Loucy (cell line): Measurements from ENCODE around the gene DLL1.

Source experiments
- H2AFZ ChIP-seq: fragments of 200-600 bp; sonication (generic); 2 replicates; pipeline ENCODE4 v1.6.0; 2016; ENCODE audit warnings: antibody characterized with exemption, mild to moderate bottlenecking, low read length, moderate library complexity
- H3F3A ChIP-seq: fragments of 200-600 bp; 2 replicates; pipeline ENCODE4 v1.6.0; 2016; ENCODE audit warnings: antibody characterized with exemption, low read depth, mild to moderate bottlenecking
- H3K27me3 ChIP-seq: fragments of 200-600 bp; sonication (generic); 2 replicates; pipeline ENCODE4 v1.6.1; 2014; ENCODE audit warnings: low read length, mild to moderate bottlenecking; ENCODE audit not compliant: insufficient read depth, poor library complexity, severe bottlenecking
- H3K36me3 ChIP-seq: fragments of 200-600 bp; sonication (generic); 2 replicates; pipeline ENCODE4 v1.6.1; 2016; ENCODE audit warnings: low read length; ENCODE audit not compliant: insufficient read depth
- H3K4me1 ChIP-seq: fragments of 200-600 bp; sonication (generic); 2 replicates; pipeline ENCODE4 v1.5.1; 2014; ENCODE audit warnings: low read length, mild to moderate bottlenecking; ENCODE audit not compliant: insufficient read depth, poor library complexity, severe bottlenecking
- H3K4me2 ChIP-seq: fragments of 200-600 bp; sonication (generic); 2 replicates; pipeline ENCODE4 v1.6.0; 2014; ENCODE audit warnings: antibody characterized with exemption, low read length, low read depth, mild to moderate bottlenecking; ENCODE audit not compliant: poor library complexity, severe bottlenecking
- H3K4me3 ChIP-seq: fragments of 200-600 bp; sonication (generic); 2 replicates; pipeline ENCODE4 v1.5.1; 2014; ENCODE audit warnings: low read length, mild to moderate bottlenecking, mixed read lengths; ENCODE audit not compliant: poor library complexity, severe bottlenecking
- H3K79me2 ChIP-seq: fragments of 200-600 bp; sonication (generic); 2 replicates; pipeline ENCODE4 v1.6.1; 2014; ENCODE audit warnings: low read length; ENCODE audit not compliant: insufficient read depth
- H3K9ac ChIP-seq: fragments of 200-600 bp; sonication (generic); 2 replicates; pipeline ENCODE4 v1.6.0; 2014; ENCODE audit warnings: mild to moderate bottlenecking, low read depth, low read length, moderate library complexity; ENCODE audit not compliant: poor library complexity, severe bottlenecking
- H3K9me2 ChIP-seq: fragments of 200-600 bp; sonication (generic); replicated peaks from 2 replicates; pipeline ENCODE4 v1.6.1; 2016; ENCODE audit warnings: low read depth, low read length, mixed read lengths
- H3K9me3 ChIP-seq: fragments of 200-600 bp; sonication (generic); 2 replicates; pipeline ENCODE4 v1.6.1; 2014; ENCODE audit warnings: mild to moderate bottlenecking, antibody characterized with exemption, low read length, low read depth; ENCODE audit not compliant: insufficient read depth
- H4K20me1 ChIP-seq: fragments of 200-600 bp; sonication (generic); 2 replicates; pipeline ENCODE4 v1.6.0; 2014; ENCODE audit warnings: antibody characterized with exemption, low read length, mild to moderate bottlenecking; ENCODE audit not compliant: insufficient read depth, poor library complexity, severe bottlenecking
- CTCF ChIP-seq: fragments of 200-600 bp; sonication (generic); conservative IDR thresholded peaks from 2 replicates; pipeline ENCODE4 v1.5.1; 2014; ENCODE audit warnings: mild to moderate bottlenecking, antibody characterized with exemption, low read length
- EZH2phosphoT487 ChIP-seq: fragments of 200-600 bp; IDR thresholded peaks from 2 replicates; pipeline ENCODE4 v1.6.1; 2018; ENCODE audit warnings: antibody characterized with exemption, mild to moderate bottlenecking, moderate library complexity, borderline replicate concordance

The DLL1 gene

DNA sequence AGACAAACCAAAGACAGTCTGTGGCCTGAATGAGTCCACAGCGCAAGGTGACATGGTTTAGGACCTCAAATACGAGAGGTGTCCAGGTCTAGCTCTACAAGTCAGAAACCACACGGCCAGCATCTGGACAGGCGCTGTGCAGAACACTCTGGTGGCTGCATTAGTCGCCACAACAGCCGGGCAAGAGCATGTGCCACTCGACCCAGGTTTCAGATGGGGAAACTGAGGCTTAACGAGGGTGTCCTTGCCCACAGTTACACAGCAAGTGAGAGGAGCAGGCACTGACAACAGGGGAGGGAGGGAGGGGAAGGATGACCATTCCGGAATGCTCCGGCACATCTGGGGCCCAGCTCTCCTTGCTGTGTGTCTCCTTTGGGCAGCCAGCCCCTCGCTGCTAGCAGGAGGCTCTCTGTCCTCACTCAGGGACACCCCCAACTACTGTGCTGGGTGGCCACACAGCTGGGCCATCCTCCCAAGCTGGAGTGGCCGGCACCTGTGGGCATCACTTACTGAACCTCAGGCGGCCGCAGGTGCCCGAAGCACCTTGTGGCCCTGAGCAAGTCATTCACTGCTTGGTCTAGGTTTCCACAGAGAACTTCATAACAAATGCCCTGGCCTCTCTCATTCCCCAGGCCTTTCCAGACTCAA, 6.6 kb downstream of the DLL1 start:
- H2AFZ ChIP-seq: no peak overlapping the region
- no peaks in the 10 kb centered on the region for H3F3A ChIP-seq
- no peaks in the 10 kb centered on the region for H3K9me3 ChIP-seq
- TF ChIP-seq EZH2phosphoT487: no peak
- H3K4me2 ChIP-seq: no peak overlapping the region
- peaks cover 15% of the 10 kb centered on the region for H3K4me1 ChIP-seq
- H3K79me2 ChIP-seq: no peaks in the 10 kb centered on the region
- no peaks in the 10 kb centered on the region for H3K36me3 ChIP-seq
- H3K9me2 ChIP-seq: no peaks in the 10 kb centered on the region
- H4K20me1 ChIP-seq: no peaks in the 10 kb centered on the region
- H3K27me3 ChIP-seq: no peaks in the 10 kb centered on the region
- H3K4me3 ChIP-seq: no peak overlapping the region
- H3K9ac ChIP-seq: no peak overlapping the region

DNA sequence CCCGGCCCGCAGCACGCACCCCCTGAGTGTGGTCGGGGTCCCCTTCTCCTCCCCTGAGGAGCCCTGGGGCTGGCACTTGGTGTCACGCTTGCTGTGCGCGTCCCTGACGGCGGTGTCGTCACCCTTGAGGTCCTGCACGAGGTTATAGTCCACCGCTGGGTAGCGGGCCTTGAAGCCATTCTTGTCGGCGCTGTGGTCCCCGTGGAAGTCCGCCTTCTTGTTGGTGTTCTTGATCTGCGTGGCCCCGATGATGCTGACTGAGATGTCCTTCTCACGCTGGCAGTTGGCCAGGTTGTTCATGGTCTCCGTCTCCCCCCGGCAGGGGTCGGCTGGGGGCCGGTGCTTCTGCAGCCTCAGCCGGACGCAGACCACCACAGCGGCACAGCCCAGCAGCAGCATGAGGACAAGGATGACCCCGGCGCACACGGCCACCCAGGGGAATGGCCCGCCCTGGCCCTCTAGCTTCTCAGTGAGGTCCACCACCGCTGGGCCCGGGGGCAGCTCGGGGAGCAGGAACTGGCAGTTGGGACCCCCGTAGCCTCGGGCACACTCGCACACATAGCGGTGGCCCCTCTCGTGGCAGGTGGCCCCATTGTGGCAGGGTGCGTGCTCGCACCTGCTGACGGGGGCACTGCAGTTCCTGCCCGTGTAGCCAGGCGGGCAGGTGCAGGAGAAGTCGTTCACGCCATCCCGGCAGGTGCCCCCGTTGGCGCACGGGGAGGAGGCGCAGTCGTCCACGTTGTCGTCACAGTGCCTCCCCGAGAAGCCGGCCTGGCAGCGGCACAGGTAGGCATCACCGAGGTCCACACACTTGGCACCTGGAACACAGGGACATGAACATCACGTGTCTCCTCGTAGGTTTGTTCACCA, 7.4 kb downstream of the DLL1 start:
- Histone ChIP-seq H2AFZ (no peak overlapping the region), H3K9me2 (no peaks in the 10 kb centered on the region), H3K9ac (no peak overlapping the region), H3K9me3 (no peaks in the 10 kb centered on the region), H3K4me3 (no peak overlapping the region), H3K4me1 (peaks cover 23% of the 10 kb centered on the region), H3K4me2 (no peak overlapping the region), H3K36me3 (no peaks in the 10 kb centered on the region), H3K27me3 (no peaks in the 10 kb centered on the region), H3F3A (no peaks in the 10 kb centered on the region), H4K20me1 (no peaks in the 10 kb centered on the region), H3K79me2 (no peaks in the 10 kb centered on the region)
- TF ChIP-seq EZH2phosphoT487 (no peak), CTCF (no peak)

DNA sequence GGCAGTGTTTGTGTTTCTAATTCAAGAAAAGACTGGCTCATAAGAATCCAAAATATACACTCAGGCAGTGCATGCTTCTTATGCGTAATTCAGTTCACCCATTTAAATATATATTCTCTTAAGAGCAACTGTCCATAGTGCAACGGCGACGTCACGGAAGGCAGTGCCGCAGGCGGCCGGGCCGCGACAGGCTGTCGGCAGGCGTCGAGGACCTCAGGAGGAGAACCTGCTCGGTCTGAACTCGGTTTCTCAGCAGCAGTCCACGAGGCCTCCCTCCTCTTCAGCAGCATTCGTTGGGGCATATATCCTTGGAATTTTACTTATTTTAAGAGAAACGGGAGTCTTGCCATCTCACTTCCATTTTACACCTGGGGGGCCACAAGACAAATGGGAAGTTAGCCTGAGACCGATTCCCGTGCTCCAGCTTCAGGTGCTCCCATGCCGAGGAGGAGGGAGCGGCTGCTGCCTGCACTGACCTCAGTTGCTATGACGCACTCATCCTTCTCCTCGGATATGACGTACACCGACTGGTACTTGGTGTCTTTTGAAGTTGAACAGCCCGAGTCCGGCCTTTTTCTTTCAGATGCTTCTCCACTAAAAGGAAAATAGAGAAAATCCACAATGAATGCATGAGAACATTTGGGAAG, 8.2 kb downstream of the DLL1 start:
- Histone ChIP-seq H3K4me2 (no peak overlapping the region), H3K9me2 (no peaks in the 10 kb centered on the region), H3K4me3 (no peak overlapping the region), H3K9me3 (no peaks in the 10 kb centered on the region), H3K27me3 (no peaks in the 10 kb centered on the region), H3K79me2 (no peaks in the 10 kb centered on the region), H3K36me3 (no peaks in the 10 kb centered on the region), H3F3A (no peaks in the 10 kb centered on the region), H4K20me1 (no peaks in the 10 kb centered on the region), H2AFZ (no peak overlapping the region), H3K9ac (no peak overlapping the region), H3K4me1 (peaks cover 31% of the 10 kb centered on the region)
- TF ChIP-seq CTCF: no peak
- no peak for TF ChIP-seq EZH2phosphoT487
